Breast epithelium (tissue), 4 donors: ENCODE measurements around the gene PKD1. TPM values are rescaled to one million over a fixed set of nuclear protein-coding genes. Genes with fewer than 3 reads are reported as not detected.

ENCODE experiments used
- DNase-seq, 2 donors: peaks; one replicate each; pipeline ENCODE4 v3.0.0-alpha.2; 2019; ENCODE audit warnings: low spot score in 2 of 2
- H3K27ac ChIP-seq, 2 donors: fragments of 200-600 bp; sonication (generic) in 1 of 2; one replicate each; pipeline ENCODE4 v1.5.1; 2016 to 2019; ENCODE audit warnings: mild to moderate bottlenecking in 1 of 2
- H3K27me3 ChIP-seq, 2 donors: fragments of 200-600 bp; sonication (generic) in 1 of 2; one replicate each; pipeline versions ENCODE4 v1.5.1 to v1.6.0; 2017 to 2019; ENCODE audit warnings: control low read depth in 1 of 2, mild to moderate bottlenecking in 1 of 2
- H3K36me3 ChIP-seq: fragments of 200-600 bp; one replicate; pipeline ENCODE4 v1.5.1; 2019
- H3K4me1 ChIP-seq, 2 donors: fragments of 200-600 bp; sonication (generic); one replicate each; pipeline ENCODE4 v1.5.1; 2016 to 2019; ENCODE audit warnings: control low read depth in 1 of 2
- H3K4me3 ChIP-seq, 3 donors: fragments of 200-600 bp; sonication (generic); 1 replicate in 2 of 3; 2 replicates in 1 of 3; pipeline ENCODE4 v1.5.1; 2016 to 2019; ENCODE audit warnings: mild to moderate bottlenecking in 3 of 3, moderate library complexity in 2 of 3
- H3K9me3 ChIP-seq, 2 donors: fragments of 200-600 bp; sonication (generic) in 1 of 2; one replicate each; pipeline ENCODE4 v1.5.1; 2016 to 2019; ENCODE audit warnings: control low read depth in 1 of 2
- CTCF ChIP-seq, 3 donors: fragments of 450-650 bp; IDR thresholded peaks; one replicate each; pipeline ENCODE4 v1.5.1; 2016 to 2017; ENCODE audit warnings: antibody characterized with exemption in 3 of 3, mild to moderate bottlenecking in 3 of 3, moderate library complexity in 3 of 3
- POLR2A ChIP-seq: fragments of 450-650 bp; IDR thresholded peaks from one replicate; pipeline ENCODE4 v1.6.1; 2016; ENCODE audit warnings: antibody characterized with exemption, mild to moderate bottlenecking, moderate library complexity
- POLR2AphosphoS5 ChIP-seq, 3 donors: sonication (generic); formaldehyde crosslinking; IDR thresholded peaks; one replicate each; pipeline ENCODE4 v1.6.1; 2017; ENCODE audit warnings: antibody characterized with exemption in 3 of 3
- intact Hi-C: fragments of 100-400 bp; cut with DNase I; formaldehyde crosslinking; loops from one replicate; pipeline ENCODE4 v1.15.1; 2023; ENCODE audit warnings: low total_unique reads
- total RNA-seq, 3 donors: library from RNA; depleted of rRNA; stranded (reverse); fragments of >200 nt; gene quantifications; one replicate each; pipeline ENCODE4 v1.1.0, GENCODE V29; 2016

Gene PKD1
- total RNA-seq, 3 donors from 2014 or later: 74.2 to 110 (median 107) TPM

GRCh38 chr16:2078691-2079090 is 57.0 kb downstream of the PKD1 start:
- TF ChIP-seq CTCF (IDR thresholded peaks at IDR 0.05) (no peak), POLR2AphosphoS5 (IDR thresholded peaks at IDR 0.05) (no peak), POLR2A (no peak)
- no peak overlapping the region for H3K4me3 ChIP-seq
- H3K27me3 ChIP-seq: no peaks in the 10 kb centered on the region
- H3K9me3 ChIP-seq: no peaks in the 10 kb centered on the region
- H3K4me1 ChIP-seq: peaks cover 7 to 16% of the 10 kb centered on the region in 2 donors
- intact Hi-C loops: loop anchor here (5.0 kb wide), 1 partner anchor 374 kb away; no protein-coding TSS in a partner anchor
- H3K27ac ChIP-seq: no peak overlapping the region
- no peaks in the 10 kb centered on the region for H3K36me3 ChIP-seq
- no peak for DNase-seq

- no peak overlapping the region for H3K4me3 ChIP-seq
- no peak overlapping the region for H3K27ac ChIP-seq
- no peaks in the 10 kb centered on the region for H3K36me3 ChIP-seq
- no peaks in the 10 kb centered on the region for H3K27me3 ChIP-seq
- no peak for DNase-seq
- no peaks in the 10 kb centered on the region for H3K9me3 ChIP-seq
- TF ChIP-seq CTCF (IDR thresholded peaks at IDR 0.05) (no peak), POLR2AphosphoS5 (IDR thresholded peaks at IDR 0.05) (no peak), POLR2A (no peak)
- intact Hi-C loops: loop anchor here (5.0 kb wide), 1 partner anchor 374 kb away; no protein-coding TSS in a partner anchor
- H3K4me1 ChIP-seq: peaks cover 7 to 14% of the 10 kb centered on the region in 2 donors
These were observed 57.6 kb downstream of the PKD1 start for GRCh38 chr16:2078096-2078495.

GRCh38 chr16:2077696-2078095 is 58.0 kb downstream of the PKD1 start:
- TF ChIP-seq POLR2AphosphoS5 (IDR thresholded peaks at IDR 0.05): no peak
- TF ChIP-seq POLR2A: no peak
- TF ChIP-seq CTCF (IDR thresholded peaks at IDR 0.05): no peak
- H3K4me3 ChIP-seq: no peak overlapping the region
- H3K27me3 ChIP-seq: no peaks in the 10 kb centered on the region
- intact Hi-C loops: loop anchor here (5.0 kb wide), 1 partner anchor 375 kb away; no protein-coding TSS in a partner anchor
- no peak overlapping the region for H3K27ac ChIP-seq
- peaks cover 7 to 10% of the 10 kb centered on the region in 2 donors for H3K4me1 ChIP-seq
- H3K9me3 ChIP-seq: no peaks in the 10 kb centered on the region
- no peak for DNase-seq
- no peaks in the 10 kb centered on the region for H3K36me3 ChIP-seq

- no peaks in the 10 kb centered on the region for H3K27me3 ChIP-seq
- H3K27ac ChIP-seq: no peak overlapping the region
- H3K36me3 ChIP-seq: no peaks in the 10 kb centered on the region
- TF ChIP-seq POLR2AphosphoS5 (IDR thresholded peaks at IDR 0.05) (no peak), POLR2A (no peak), CTCF (IDR thresholded peaks at IDR 0.05) (no peak)
- DNase-seq: no peak
- H3K4me1 ChIP-seq: peaks cover 6 to 8% of the 10 kb centered on the region in 2 donors
- no peak overlapping the region for H3K4me3 ChIP-seq
- intact Hi-C loops: loop anchor here (5.0 kb wide), 1 partner anchor 375 kb away; no protein-coding TSS in a partner anchor
- no peaks in the 10 kb centered on the region for H3K9me3 ChIP-seq
These were observed 58.7 kb downstream of the PKD1 start for GRCh38 chr16:2077016-2077415.

GRCh38 chr16:2076072-2076865 is 59.4 kb downstream of the PKD1 start:
- no peaks in the 10 kb centered on the region for H3K9me3 ChIP-seq
- H3K36me3 ChIP-seq: no peaks in the 10 kb centered on the region
- intact Hi-C loops: loop anchor here (5.0 kb wide), 1 partner anchor 376 kb away; no protein-coding TSS in a partner anchor
- H3K4me3 ChIP-seq: no peak overlapping the region
- peaks cover 0 to under 1% of the 10 kb centered on the region in 2 donors for H3K4me1 ChIP-seq
- no peak overlapping the region for H3K27ac ChIP-seq
- no peaks in the 10 kb centered on the region for H3K27me3 ChIP-seq
- DNase-seq: no peak
- no peak for TF ChIP-seq POLR2A
- no peak for TF ChIP-seq POLR2AphosphoS5 (IDR thresholded peaks at IDR 0.05)
- no peak for TF ChIP-seq CTCF (IDR thresholded peaks at IDR 0.05)
